Activated CD4-positive, alpha-beta T cell treated with anti-CD3 and anti-CD28 coated beads, Interleukin-2, amount 50 U/mL, for 1 hour (primary cell): ENCODE data around the gene CCSER1.

Experiments used
- DNase-seq: peaks from one replicate; pipeline ENCODE4 v3.0.0-alpha.2; 2020

The CCSER1 gene

DNA sequence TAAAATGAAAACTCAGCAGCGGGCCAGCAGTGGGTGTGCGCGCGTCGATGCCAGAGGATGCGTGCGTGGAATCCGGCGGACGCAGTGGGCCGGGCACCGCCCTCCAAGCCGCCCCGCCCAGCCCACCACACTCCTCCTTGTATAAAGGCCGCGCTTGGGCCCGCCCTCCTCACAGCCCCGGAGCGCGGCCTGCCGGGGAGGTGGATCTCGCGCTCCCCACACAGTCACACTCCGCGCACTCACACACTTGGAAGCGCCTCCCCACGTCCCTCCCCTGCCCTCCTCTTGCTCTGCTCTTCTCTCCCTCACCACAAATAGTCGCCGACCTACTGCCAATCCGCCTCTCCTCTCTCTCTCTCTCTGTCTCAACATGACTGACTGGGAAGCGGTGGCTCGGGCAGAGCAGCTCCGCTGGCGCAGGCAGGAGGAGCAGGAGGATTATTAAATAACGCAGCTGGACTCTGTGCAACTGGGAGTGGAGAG lies at the start of gene CCSER1:
Gene CCSER1, plus strand, starts transcription at position 172 of the 483 bp plus-strand sequence.
- peak; percentile 21 for DNase-seq

DNA sequence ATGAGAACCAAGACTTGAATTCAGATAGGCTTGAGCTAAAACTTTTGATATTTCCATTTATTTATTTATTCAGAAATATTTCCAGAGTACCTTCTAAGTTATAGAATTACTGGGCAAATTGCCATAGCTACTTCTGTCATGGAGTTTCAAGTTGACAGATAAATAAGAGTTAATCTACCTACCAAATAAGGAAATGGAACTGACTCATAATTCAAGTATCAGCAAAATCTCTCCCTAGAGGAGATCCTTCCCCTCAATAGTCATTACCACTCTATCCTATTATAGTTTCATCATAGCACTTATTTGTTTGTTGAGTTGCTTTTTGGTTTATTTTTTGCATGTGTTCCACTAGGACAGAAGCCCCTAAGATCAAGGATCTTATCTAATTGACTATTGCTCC lies 48.8 kb upstream of the CCSER1 start:
- DNase-seq = no peak

DNA sequence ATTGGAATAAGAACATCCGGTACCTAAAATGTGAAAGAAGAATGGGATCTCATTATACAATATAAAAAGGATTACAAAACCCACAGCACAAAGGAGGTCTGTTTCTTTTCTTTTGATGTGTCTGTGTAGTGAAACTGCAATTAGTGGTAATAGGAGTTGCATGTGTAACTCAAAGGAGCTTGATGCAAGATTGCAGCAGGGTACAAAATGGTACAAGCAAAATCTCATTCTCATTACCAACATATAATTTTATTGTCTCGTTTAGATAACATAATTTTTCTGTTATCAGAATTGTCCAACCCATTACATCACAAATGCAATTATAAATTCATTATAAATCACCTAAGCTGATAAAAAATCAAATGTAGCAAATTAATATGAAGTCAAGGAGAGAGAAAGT lies 47.1 kb upstream of the CCSER1 start:
- DNase-seq = no peak

DNA sequence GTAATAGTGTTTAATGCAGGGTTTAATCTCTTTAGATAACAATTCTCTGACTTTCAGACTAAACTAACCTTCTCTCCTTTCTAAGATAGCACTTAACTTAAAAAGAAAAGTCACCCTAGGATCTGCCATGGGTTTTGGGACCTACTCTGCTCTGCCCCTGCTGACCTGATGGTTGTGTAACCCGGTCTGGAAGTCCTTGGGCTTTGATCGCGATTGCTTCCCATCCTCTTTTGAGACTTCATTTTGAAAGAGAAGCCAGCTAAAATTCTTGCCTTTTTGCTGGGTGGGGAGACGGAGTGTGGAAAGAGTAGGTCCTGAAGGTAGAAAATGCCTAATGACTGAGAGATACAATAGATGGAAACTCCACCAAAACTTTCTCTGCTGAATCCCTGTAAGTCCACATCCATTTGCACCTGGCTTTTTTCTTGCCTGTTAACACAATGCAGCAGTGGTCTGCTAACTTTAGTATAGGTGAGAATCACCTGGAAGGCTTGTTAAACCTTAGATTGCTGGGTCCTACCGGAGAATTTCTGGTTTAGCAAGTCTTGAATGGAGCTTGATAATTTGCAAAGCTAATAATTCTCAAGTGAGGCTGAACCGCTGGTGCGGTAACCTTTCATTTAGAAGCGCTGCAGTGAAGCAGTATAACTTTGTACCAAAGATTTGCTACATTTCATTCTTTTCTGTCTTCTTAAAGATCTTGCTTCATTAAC lies 45.6 kb upstream of the CCSER1 start:
- no peak for DNase-seq

DNA sequence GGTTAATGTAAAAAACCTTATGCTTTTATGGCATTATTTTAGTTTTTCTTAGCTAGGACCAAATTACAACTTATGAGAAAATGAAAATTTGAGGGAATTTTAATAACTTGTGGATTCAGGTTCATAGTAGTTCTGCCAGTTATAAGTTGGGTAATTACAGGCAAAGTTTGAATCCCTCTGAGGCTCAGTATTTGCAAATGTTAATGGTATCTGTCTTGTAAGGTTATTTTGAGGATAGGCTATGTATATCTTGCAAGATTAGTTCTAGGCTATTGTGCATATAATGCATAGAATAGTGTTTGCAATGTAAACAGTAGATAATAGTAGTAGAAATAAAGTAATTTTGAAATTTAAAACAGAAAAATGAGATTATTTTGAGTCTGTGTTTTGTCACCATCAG lies 44.7 kb upstream of the CCSER1 start:
- DNase-seq = no peak

DNA sequence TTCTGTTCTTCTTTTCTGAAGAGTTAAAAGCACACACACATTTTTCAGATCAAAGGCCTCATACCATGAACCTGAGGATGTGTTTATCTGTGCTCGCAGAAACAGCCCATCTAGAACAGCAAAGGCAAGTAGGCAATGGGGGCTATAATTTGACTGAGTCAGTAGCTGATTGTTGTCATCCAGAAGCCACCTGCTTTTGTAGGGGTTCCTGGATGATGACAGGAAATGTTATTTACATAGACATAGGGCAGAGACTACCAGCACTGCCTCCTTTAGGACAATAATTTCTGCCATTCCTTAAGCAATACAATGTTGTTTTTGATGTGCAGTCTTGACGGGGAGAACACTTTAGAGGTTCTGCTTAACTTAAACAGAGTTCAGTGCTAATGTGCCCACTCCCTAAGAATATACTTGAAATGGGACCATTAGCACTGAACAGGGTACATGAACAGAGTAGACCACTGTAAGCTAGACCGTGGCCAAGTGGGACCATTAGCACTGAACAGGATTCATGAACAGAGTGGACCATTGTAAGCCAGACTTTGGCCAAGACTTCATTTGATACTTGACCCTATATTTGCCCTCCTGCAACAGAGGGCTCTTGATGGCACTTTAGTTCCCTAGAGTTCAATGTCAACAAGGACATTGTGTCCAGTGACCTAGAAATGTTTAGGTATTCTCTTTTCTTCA lies 42.8 kb upstream of the CCSER1 start:
- no peak for DNase-seq

DNA sequence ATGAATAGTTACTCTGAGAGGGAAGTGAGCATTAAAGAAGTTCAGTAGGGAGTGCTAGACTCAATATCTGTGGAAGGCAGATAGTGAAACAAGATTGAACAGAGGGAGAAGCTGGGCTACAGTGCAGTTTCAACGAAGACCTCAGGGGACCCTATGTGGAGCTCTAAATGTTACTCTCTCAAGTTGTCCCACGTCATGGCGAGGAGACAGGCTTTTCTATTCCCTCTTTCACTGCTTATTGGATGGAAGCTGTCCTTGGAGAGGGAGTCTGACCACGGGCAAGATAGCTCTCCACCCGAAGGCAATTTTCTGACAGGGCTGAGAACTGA lies 42.3 kb upstream of the CCSER1 start:
- no peak for DNase-seq

DNA sequence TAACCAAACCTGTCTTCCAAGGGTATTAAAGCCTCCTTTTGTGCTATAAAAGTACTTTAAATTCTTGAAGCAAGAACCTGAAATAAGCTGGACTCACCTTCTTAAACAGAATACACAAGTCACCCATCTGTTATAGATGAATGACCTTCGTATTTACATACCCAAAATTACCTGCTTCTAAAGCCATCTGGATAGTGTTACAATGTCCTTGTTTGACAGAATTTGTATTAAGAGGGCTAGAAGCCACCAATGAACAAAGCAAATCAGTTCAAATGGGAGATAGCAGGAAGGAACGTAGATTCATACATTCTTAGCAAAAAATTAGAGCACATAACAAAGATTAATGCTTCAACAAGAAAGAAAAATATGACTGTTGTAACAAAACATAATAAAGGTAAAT lies 33.7 kb upstream of the CCSER1 start:
- DNase-seq = no peak

DNA sequence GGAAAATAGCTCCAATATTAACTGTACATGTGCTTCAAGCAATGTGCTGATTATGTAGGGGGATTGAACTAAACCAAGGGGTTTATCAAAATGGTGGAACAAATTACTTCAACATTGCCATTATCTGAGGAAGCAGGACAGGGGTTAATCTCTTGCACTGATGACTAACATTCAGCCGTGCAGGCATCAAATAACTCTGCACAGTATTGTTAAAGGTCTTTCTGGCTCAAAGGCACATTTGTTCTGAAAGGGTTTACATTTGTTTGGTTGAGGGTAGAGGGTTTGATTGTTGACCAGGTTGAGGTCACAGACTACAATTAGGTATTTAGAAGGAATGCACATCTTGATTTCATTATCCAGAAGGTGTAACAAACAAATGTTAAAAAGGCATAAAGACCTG lies 32.2 kb upstream of the CCSER1 start:
- no peak for DNase-seq

DNA sequence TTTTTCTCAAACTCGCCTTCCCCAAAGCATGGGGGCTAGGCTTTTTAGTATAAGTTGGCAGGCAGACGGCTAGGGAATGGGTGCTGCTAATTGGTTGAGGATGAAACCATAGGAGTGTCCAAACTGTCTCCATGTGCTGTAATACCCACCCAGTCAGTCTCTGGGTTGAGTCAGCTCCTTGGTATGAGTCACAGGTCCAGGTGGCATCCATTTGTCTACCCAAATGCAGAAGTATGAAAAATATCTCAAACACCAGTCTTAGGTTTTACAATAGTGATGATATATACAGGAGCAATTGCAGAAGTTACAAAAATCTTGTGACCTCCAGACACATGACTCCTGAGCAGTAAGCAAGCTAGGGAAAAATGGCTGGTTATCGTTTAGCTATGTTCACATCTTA lies 27.4 kb upstream of the CCSER1 start:
- no peak for DNase-seq

DNA sequence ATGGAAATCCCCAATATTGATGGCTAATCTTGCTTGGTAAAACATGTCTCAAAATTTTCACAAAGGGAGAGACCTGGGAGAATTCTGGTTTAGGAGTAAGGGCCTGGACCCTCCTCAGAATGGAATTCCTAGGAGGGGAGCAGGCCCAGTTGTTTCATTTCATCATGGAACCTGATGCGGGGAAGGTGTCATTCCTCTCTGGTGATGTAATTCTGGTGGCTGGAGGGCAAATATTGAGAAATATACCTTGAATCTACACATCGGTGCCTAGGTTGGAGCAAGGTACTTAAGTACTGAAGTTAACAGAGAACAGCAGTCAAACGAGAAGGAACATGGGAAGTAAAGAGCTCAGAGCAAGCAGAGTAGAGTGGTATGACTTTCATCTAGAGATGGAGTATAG lies 23.2 kb upstream of the CCSER1 start:
- DNase-seq = no peak

DNA sequence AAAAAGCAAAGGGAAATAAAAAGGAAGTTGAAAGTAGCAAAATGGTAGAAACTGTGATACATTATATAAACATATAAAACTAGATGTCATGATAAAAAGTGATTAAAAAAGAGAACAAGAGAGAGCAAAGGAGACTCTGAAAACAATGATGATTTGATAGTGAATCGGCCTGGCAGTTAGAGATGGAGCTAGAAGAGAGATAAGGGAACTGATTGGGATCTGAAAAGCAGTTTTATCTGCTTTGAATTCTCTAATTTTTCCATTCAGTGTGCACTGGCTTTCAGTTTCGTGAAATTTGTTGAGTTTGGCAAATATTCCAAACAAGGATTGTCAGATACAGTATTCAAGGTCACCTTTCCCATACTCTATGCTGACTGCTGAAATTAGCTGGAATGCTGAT lies 21.9 kb upstream of the CCSER1 start:
- no peak for DNase-seq

DNA sequence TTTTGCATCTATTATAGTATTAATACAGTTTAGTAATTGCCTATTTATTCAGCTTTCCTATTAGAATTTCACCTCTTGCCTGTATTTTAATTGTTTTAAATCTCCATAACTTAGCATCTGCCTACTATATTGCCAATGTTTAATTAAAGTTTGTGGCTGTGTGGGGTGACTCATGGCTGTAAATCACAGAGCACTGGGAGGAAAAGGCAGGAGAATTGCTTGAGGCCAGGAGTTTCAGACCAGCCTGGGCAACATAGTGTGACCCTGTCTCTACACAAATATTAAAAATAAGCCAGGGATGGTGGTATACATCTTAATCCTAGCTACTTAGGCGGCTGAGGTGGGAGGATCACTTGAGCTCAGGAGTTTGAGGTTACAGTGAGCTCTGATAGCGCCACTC lies 14.5 kb upstream of the CCSER1 start:
- no peak for DNase-seq

DNA sequence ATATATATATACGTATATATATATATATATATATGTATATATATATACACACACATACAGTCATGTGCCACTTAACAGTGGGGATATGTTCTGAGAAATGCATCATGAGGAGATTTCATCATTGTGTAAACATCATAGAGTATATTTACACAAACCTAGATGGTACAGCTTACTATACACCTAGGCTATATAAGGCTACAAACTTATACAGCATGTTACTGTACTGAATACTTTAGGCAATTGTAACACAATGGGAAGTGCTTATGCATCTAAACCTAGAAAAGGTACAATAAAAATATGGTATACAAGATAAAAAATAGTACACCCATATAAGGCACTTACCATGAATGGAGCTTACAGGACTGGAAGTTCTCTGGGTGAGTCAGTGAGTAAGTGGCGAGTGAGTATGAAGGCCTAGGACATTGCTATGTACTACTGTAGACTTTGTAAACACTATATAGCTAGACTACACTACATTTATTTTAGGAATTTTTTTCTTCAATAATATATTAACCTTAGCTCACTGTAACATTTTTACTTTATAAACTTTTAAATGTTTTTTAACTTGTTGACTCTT lies 13.2 kb upstream of the CCSER1 start:
- no peak for DNase-seq

DNA sequence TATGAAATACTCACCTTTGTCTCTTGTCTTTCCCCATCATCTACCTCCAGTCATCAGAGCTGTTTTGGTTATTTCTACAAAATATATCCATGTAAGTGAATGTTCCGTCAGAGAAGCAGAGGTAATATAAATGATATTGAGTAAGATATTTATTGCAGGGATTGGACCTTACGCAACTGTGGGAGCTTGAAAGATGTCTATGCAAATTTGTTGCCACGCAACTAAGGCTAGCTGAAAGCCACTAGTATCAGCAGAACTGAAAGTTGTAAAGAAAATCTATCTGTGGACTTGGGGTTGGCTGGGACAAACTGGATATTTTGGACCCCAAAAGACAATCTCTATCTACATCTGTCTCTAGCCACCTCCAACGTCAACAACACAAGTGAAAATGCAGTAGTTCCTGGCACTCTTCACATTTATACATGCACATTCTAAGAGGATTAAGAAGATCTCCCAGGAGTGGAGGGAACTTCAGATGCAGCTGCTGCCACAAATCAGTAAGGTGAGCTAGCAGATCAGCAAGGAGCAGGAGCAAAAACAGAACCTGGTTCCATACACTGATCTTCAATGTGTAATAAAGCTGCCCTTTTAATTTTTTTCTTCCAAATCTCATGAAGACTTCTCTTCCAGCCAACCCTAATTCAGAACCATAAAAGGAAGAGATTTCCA lies 8.5 kb upstream of the CCSER1 start:
- no peak for DNase-seq

DNA sequence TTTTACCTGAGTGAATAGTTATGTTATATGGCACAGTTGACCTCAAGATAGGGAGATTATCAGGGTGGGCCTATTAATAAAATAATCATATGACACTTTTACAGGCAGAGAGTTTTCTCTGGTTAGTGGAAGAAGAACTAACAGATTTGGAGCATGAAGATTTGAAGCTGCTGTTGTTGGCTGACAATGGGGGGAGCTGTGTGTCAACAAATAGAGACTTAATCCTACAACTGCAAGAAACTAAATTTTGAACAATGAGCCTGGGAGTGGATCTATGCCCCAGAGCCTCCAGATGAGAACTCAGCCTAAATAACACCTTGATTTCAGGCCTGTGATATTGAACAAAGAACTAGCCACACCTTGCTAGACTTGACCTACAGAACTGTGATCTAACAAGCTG lies 7.2 kb upstream of the CCSER1 start:
- no peak for DNase-seq

DNA sequence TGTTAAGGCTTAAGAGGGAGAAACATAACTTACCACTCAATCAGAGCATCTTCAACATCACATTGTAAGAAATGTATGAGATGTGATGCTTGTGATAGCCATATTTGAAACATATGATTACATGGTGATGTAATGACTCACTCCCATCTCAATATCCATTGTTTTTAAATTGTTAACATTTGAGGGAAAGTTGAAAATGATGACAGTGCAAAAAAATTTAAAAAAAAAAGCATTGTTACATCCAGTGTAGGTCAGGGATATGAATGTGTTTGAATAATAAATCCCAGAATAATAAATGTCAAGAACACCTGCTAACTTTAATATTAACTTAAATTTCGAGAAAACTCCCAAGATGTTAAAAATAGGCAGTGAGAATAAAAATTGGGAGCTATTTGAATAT lies 6.4 kb upstream of the CCSER1 start:
- no peak for DNase-seq

DNA sequence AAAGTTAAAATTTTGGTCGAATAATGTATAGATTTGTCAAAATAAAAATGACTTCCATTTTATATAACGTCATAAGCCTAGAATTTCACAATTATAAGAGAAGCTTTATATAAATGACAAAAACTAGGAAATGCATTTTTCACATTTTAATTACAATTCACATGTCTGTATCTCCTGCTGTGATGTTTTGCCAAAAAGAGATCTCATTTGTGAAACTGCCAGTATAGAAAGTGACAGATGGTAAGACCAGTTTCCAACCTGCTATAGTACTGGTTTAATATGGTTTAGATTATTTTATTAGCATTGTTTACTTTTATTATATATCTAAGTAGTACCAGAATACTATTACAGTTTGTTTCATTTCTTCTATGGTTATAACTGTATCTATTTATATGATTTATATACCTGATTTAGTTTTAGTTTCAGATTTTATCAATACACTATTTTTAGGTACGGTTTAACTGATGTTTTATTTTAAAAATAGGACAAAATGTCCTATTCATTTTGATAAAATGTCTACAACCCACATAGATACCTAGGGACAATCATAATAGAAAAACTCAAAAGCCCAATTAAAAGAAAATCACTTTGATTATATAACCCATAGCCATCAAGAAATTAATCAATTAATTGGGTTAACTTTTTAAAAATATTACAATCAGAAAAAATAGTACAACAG lies 5.4 kb upstream of the CCSER1 start:
- no peak for DNase-seq

DNA sequence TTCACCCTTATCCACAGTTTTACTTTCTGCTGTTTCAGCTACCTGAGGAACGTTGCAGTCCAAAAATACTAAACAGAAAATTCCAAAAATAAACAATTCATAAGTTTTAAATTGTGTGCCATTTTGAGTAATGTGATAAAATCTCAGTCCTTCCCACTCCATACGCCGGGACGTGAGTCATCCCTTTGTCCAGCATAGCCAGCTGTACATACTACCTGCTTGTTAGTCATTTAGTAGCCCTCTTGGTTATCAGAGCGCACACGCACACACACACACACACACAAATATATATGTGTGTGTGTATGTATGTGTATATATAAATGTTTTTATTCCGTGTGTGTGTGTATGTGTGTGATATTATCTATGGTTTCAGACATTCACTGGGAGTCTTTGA lies 4.8 kb upstream of the CCSER1 start:
- no peak for DNase-seq

DNA sequence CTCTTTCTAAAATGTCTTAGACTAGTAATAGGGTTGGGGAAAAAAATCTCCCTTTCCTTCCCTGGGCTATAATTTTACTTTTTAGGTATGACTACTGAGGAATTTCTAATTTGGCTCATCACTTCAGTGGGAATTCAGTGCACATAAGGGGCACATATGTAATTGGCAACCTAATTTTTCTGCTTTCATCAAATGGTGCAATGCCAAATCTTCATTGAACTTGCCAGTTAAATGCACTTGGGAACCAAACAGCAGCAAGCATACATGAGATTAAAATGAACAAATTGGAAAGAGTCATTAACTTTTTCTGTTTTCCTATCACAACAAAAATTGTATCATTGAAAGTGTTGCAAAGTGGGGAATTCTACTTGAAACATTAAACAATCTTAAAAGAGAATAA lies 2.9 kb upstream of the CCSER1 start:
- DNase-seq = no peak

DNA sequence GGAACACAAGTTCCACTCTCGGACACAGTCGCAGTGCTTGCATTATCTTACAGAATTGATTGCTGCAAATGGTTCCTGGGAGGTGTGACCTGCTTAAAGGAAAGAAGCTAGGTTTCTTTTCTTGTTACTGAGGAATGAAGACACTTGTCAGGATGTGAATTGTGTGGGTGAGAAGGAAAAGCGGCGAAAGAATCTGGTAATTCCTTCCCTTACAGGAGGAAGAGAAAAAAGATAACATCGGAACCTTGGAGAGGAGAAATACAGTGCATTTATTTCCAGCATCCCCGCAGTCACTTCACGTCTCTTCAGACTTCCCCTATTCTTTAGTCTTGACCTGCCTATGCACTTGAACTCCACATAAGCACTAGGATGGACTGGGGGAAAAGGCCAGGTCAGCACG lies 389 bp upstream of the CCSER1 start:
- no peak for DNase-seq

DNA sequence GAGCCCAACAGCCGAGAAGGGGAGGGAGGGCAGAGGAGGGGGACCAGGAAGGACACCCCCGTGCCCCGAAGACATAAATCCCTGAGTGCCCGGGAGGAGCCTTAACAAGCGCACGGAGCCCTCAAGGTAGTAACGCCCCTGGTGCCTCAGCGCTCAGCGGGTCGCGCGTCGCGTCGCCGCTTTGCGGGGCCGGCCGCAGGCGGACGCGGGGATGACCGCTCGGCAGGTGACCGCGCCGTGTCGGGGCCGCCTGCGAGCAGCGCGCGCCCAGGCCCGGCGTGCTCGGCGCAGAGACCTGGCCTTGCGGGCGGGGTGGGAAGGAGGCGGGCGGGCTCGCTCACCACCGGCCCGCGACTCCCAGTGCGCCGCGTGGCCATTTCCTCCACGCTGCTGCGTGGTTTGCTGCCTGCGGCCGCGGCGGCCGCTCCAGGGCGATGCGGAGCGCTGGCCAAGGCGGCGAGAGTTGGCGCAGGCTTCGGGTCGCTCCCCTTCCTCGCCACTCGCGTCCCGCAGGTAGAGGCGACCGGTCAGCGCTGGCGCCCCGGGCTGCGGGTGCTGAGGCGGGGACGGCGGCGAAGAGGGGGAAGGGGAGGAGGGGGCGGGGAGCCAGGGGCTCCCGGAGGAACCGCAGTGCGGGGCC lies 632 bp downstream of the CCSER1 start:
- no peak for DNase-seq

DNA sequence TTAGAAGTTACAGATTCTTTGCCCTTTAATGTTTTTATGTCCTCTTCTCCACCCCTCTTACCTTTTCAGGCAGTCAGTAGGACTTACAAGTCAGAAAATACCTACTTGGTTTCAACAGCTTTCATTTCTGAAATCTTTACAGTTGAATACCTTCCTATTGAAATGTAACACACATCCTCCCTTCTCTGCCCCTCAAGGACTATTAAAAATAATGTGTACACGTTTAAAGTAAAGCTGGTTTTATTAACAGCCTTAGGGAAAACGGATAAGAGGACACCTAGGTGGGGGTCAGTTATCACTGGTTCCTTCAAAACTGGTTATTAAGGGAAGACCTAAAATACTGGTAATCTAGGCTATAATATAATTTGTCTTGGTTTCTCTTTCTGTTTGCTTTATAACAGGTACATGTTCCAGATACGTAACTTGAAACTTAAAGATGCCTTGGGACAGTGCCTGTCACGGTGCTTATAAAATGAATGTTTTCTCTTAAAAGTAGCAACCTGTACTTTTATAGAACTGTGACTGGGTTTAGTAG lies 1.8 kb downstream of the CCSER1 start:
- DNase-seq = no peak
